ENCODE measurements around the gene PLS1. TPM values are rescaled to one million over a fixed set of nuclear protein-coding genes. Genes with fewer than 3 reads are reported as not detected.
"Not testable (repeated sequence)": the region's sequence is repeated elsewhere in the genome, so short reads cannot be mapped to it uniquely, and the experiment has no call there.

PLS1 gene
- total and polyA plus RNA-seq, 2 of the 8 experiments (the other 6 are each of a cell fraction or from before 2014, with no cell fraction given) = 18.7 to 44.7 TPM

DNA sequence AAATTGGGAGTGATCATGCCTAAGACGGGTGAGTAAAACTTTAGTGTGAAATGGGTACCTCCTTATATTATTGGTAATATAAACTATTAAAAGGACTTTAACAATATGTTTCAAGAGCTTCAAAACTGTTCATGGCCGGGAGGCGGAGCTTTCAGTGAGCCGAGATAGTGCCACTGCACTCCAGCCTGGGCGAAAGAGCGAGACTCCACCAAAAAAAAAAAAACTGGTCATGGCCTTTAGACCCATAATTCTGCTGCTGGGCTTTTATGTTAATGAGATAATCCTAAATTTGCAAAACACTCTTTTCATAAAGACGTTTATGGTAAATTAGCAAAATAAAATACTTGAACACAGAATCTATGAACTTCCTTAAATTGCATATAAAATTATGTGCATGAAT is 150.5 kb downstream of the PLS1 start:
- FAIRE-seq (no peak), DNase-seq (ENCODE audit: low read depth in 1 of 2, low spot score in 2 of 2) (no peak)
- Histone ChIP-seq H3K9ac (replicated peaks in 1 of 4; ENCODE audit: extremely low read depth in 1 of 4, low read depth in 3 of 4, low read length in 3 of 4) (no peak overlapping the region), H2BK20ac (ENCODE audit: low read length) (no peak overlapping the region), H3K27ac (ENCODE audit: low read depth, low read length) (no peak overlapping the region), H3K4me2 (ENCODE audit: insufficient read depth in 1 of 2, low read depth in 2 of 2, low read length in 2 of 2) (no peak overlapping the region), H4K8ac (ENCODE audit: extremely low read depth, insufficient read depth, low read length) (no peak overlapping the region), H2AK5ac (ENCODE audit: low read depth, low read length) (no peak overlapping the region), H3K4ac (replicated peaks; ENCODE audit: insufficient read length, low read depth, low read length) (no peak overlapping the region), H3K14ac (ENCODE audit: insufficient read length) (no peak overlapping the region), H4K5ac (ENCODE audit: insufficient read length, low read depth, low read length) (no peak overlapping the region), H3K79me2 (ENCODE audit: control insufficient read depth in 1 of 2, insufficient read depth in 2 of 2, low read length in 2 of 2) (no peaks in the 10 kb centered on the region), H2AFZ (ENCODE audit: low read length) (no peak overlapping the region), H3K18ac (ENCODE audit: extremely low read depth, low read length) (no peak overlapping the region), H3K4me3 (ENCODE audit: extremely low read depth in 1 of 4, insufficient read depth in 2 of 4, low read depth in 3 of 4, low read length in 4 of 4) (no peak overlapping the region), H3K56ac (replicated peaks; ENCODE audit: insufficient read length, low read depth, low read length) (no peak overlapping the region), H3K36me3 (ENCODE audit: control insufficient read depth in 2 of 4, insufficient read depth in 4 of 4, low read length in 3 of 4) (peaks cover 0 to 12% (median 3%) of the 10 kb centered on the region in 4 experiments; a peak in 7 of 8 replicates), H3K23me2 (ENCODE audit: low read depth, low read length) (no peaks in the 10 kb centered on the region), H3K9me3 (ENCODE audit: insufficient read depth in 2 of 2, low read depth in 1 of 2, low read length in 1 of 2) (no peaks in the 10 kb centered on the region), H3K79me1 (ENCODE audit: low read depth, low read length) (no peaks in the 10 kb centered on the region), H2BK5ac (ENCODE audit: low read depth, low read length) (no peak overlapping the region), H3K23ac (ENCODE audit: insufficient read length) (no peak overlapping the region), H4K91ac (replicated peaks; ENCODE audit: insufficient read length, low read length) (no peak overlapping the region), H3K4me1 (replicated peaks in 1 of 4; ENCODE audit: control insufficient read depth in 3 of 4, insufficient read depth in 4 of 4, low read length in 3 of 4) (no peaks in the 10 kb centered on the region), H2BK120ac (replicated peaks; ENCODE audit: low read depth, low read length) (no peak overlapping the region), H3K27me3 (replicated peaks in 1 of 4; ENCODE audit: control insufficient read depth in 3 of 4, extremely low read depth in 1 of 4, insufficient read depth in 3 of 4, low read length in 3 of 4) (no peaks in the 10 kb centered on the region), H2BK12ac (ENCODE audit: low read depth, low read length) (no peak overlapping the region), H2BK15ac (ENCODE audit: low read length) (no peak overlapping the region), H4K20me1 (replicated peaks in 1 of 2; ENCODE audit: control insufficient read depth in 1 of 2, insufficient read depth in 2 of 2, low read length in 2 of 2) (no peaks in the 10 kb centered on the region)
- no peak for TF ChIP-seq TAF7 (optimal IDR thresholded peaks at IDR 0.05; ENCODE audit: borderline replicate concordance, low read depth, low read length)
- TF ChIP-seq CREB1 (IDR thresholded peaks at IDR 0.05) = no peak
- POLR2A ChIA-PET (ENCODE audit: partially characterized antibody) = no interaction called here
- 90% methylated on average over 7 of the region's 7 CpGs; no CpG with 5 or more reads in 1 of the 2 experiments for WGBS, 2 experiments (ENCODE audit: extremely low coverage in 1 of 2, insufficient coverage in 1 of 2, insufficient read length in 1 of 2, insufficient replicate concordance in 2 of 2, low coverage in 1 of 2, low lambda C conversion rate in 2 of 2, missing lambda C conversion rate in 1 of 2)
- CTCF ChIA-PET (ENCODE audit: partially characterized antibody) = no interaction called here

GRCh38 chr3:142750531-142750930 is 154.3 kb downstream of the PLS1 start:
- not testable (repeated sequence) for H3K27ac ChIP-seq (ENCODE audit: low read depth, low read length); H3K56ac ChIP-seq (replicated peaks; ENCODE audit: insufficient read length, low read depth, low read length); FAIRE-seq

More at GRCh38 chr3:142750531-142750930, 154.3 kb downstream of the PLS1 start:
- H3K4me1 ChIP-seq (replicated peaks in 1 of 4; ENCODE audit: control insufficient read depth in 3 of 4, insufficient read depth in 4 of 4, low read length in 3 of 4); H2AK5ac ChIP-seq (ENCODE audit: low read depth, low read length); H3K79me1 ChIP-seq (ENCODE audit: low read depth, low read length); H3K23me2 ChIP-seq (ENCODE audit: low read depth, low read length); H3K9me3 ChIP-seq (ENCODE audit: insufficient read depth in 2 of 2, low read depth in 1 of 2, low read length in 1 of 2); H3K23ac ChIP-seq (ENCODE audit: insufficient read length); H2BK20ac ChIP-seq (ENCODE audit: low read length); H2BK5ac ChIP-seq (ENCODE audit: low read depth, low read length); H3K4me3 ChIP-seq (ENCODE audit: extremely low read depth in 1 of 4, insufficient read depth in 2 of 4, low read depth in 3 of 4, low read length in 4 of 4); DNase-seq (ENCODE audit: low read depth in 1 of 2, low spot score in 2 of 2); H4K8ac ChIP-seq (ENCODE audit: extremely low read depth, insufficient read depth, low read length); H2BK120ac ChIP-seq (replicated peaks; ENCODE audit: low read depth, low read length); H3K14ac ChIP-seq (ENCODE audit: insufficient read length); H2BK15ac ChIP-seq (ENCODE audit: low read length); H2AFZ ChIP-seq (ENCODE audit: low read length); H3K18ac ChIP-seq (ENCODE audit: extremely low read depth, low read length); H3K4me2 ChIP-seq (ENCODE audit: insufficient read depth in 1 of 2, low read depth in 2 of 2, low read length in 2 of 2); H4K20me1 ChIP-seq (replicated peaks in 1 of 2; ENCODE audit: control insufficient read depth in 1 of 2, insufficient read depth in 2 of 2, low read length in 2 of 2); H2BK12ac ChIP-seq (ENCODE audit: low read depth, low read length); H3K27me3 ChIP-seq (replicated peaks in 1 of 4; ENCODE audit: control insufficient read depth in 3 of 4, extremely low read depth in 1 of 4, insufficient read depth in 3 of 4, low read length in 3 of 4); H4K91ac ChIP-seq (replicated peaks; ENCODE audit: insufficient read length, low read length); H3K4ac ChIP-seq (replicated peaks; ENCODE audit: insufficient read length, low read depth, low read length); H3K9ac ChIP-seq (replicated peaks in 1 of 4; ENCODE audit: extremely low read depth in 1 of 4, low read depth in 3 of 4, low read length in 3 of 4); H4K5ac ChIP-seq (ENCODE audit: insufficient read length, low read depth, low read length); H3K79me2 ChIP-seq (ENCODE audit: control insufficient read depth in 1 of 2, insufficient read depth in 2 of 2, low read length in 2 of 2); POLR2A ChIA-PET (ENCODE audit: partially characterized antibody); CTCF ChIA-PET (ENCODE audit: partially characterized antibody): not testable (repeated sequence)
- H3K36me3 ChIP-seq (ENCODE audit: control insufficient read depth in 2 of 4, insufficient read depth in 4 of 4, low read length in 3 of 4) = peaks cover 0 to 12% (median 3%) of the 10 kb centered on the region in 4 experiments; a peak in 7 of 8 replicates
- 89% methylated on average over 4 of the region's 4 CpGs; no CpG with 5 or more reads in 1 of the 2 experiments for WGBS, 2 experiments (ENCODE audit: extremely low coverage in 1 of 2, insufficient coverage in 1 of 2, insufficient read length in 1 of 2, insufficient replicate concordance in 2 of 2, low coverage in 1 of 2, low lambda C conversion rate in 2 of 2, missing lambda C conversion rate in 1 of 2)
